ENCODE data around the gene UBE2QL1.

The UBE2QL1 gene

GRCh38 chr5:6455571-6456200, 7.0 kb downstream of the UBE2QL1 start:
- no peak for DNase-seq

- no peak for DNase-seq
These were observed 8.2 kb downstream of the UBE2QL1 start for GRCh38 chr5:6456766-6457370.

GRCh38 chr5:6457592-6457991, 8.9 kb downstream of the UBE2QL1 start:
- DNase-seq, result no peak

GRCh38 chr5:6458833-6459232, 10.2 kb downstream of the UBE2QL1 start:
- no peak for DNase-seq

GRCh38 chr5:6459896-6460295, 11.2 kb downstream of the UBE2QL1 start:
- no peak for DNase-seq

- no peak for DNase-seq
These were observed 12.3 kb downstream of the UBE2QL1 start for GRCh38 chr5:6461006-6461405.

- DNase-seq, result no peak
These were observed 13.4 kb downstream of the UBE2QL1 start for GRCh38 chr5:6461793-6462650.

GRCh38 chr5:6462671-6463070, 14.0 kb downstream of the UBE2QL1 start:
- no peak for DNase-seq

GRCh38 chr5:6464441-6464840, 15.8 kb downstream of the UBE2QL1 start:
- DNase-seq, result no peak

- DNase-seq, result no peak
These were observed 17.5 kb downstream of the UBE2QL1 start for GRCh38 chr5:6465831-6466790.

- no peak for DNase-seq
These were observed 18.4 kb downstream of the UBE2QL1 start for GRCh38 chr5:6466975-6467567.

GRCh38 chr5:6467591-6467990, 18.9 kb downstream of the UBE2QL1 start:
- no peak for DNase-seq

GRCh38 chr5:6468104-6468503, 19.4 kb downstream of the UBE2QL1 start:
- no peak for DNase-seq

- DNase-seq, result no peak
These were observed 20.2 kb downstream of the UBE2QL1 start for GRCh38 chr5:6468870-6469269.

GRCh38 chr5:6469836-6470235, 21.2 kb downstream of the UBE2QL1 start:
- DNase-seq, result no peak

- DNase-seq, result no peak
These were observed 22.0 kb downstream of the UBE2QL1 start for GRCh38 chr5:6470672-6471071.

GRCh38 chr5:6471252-6471651, 22.6 kb downstream of the UBE2QL1 start:
- DNase-seq, result no peak

- DNase-seq, result no peak
These were observed 24.1 kb downstream of the UBE2QL1 start for GRCh38 chr5:6472792-6473191.

- no peak for DNase-seq
These were observed 24.6 kb downstream of the UBE2QL1 start for GRCh38 chr5:6473284-6473683.

- no peak for DNase-seq
These were observed 27.1 kb downstream of the UBE2QL1 start for GRCh38 chr5:6475626-6476312.

- DNase-seq, result no peak
These were observed 27.6 kb downstream of the UBE2QL1 start for GRCh38 chr5:6476313-6476661.

GRCh38 chr5:6478793-6479192, 30.1 kb downstream of the UBE2QL1 start:
- DNase-seq, result no peak
